NCI-H2171 (cell line): ENCODE data around the gene CDH9.

Experiments
- DNase-seq: peaks from one replicate; lab custom pipeline; 2025; lab: John Stamatoyannopoulos, UW

The CDH9 gene, protein sequence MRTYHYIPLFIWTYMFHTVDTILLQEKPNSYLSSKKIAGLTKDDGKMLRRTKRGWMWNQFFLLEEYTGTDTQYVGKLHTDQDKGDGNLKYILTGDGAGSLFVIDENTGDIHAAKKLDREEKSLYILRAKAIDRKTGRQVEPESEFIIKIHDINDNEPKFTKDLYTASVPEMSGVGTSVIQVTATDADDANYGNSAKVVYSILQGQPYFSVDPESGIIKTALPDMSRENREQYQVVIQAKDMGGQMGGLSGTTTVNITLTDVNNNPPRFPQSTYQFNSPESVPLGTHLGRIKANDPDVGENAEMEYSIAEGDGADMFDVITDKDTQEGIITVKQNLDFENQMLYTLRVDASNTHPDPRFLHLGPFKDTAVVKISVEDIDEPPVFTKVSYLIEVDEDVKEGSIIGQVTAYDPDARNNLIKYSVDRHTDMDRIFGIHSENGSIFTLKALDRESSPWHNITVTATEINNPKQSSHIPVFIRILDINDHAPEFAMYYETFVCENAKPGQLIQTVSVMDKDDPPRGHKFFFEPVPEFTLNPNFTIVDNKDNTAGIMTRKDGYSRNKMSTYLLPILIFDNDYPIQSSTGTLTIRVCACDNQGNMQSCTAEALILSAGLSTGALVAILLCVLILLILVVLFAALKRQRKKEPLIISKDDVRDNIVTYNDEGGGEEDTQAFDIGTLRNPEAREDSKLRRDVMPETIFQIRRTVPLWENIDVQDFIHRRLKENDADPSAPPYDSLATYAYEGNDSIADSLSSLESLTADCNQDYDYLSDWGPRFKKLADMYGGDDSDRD

DNA sequence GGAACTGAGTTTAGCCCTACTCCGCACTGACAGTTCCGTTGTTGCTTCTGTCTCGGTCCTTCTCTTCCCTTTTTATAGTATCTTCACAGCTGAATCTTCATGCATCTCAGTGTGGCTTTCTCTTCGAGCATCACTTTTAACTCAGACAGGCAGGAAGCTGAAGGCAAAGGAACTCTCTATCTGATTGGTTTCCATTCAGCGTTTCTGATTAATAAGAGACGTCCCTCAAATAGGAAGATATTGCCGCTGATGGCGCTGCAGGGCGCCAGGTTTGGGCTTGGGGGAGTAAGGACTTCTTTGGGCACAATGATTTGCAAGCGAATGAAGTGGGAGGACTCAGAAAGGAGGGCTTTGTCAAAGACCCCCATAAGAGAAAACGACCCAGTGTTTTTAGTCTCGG, at the start of gene CDH9:
TSS of gene CDH9 (minus strand) at position 111 of the 400 bp plus-strand sequence. CDS start 50,253 bp downstream, outside the sequence.
- DNase-seq = no peak

DNA sequence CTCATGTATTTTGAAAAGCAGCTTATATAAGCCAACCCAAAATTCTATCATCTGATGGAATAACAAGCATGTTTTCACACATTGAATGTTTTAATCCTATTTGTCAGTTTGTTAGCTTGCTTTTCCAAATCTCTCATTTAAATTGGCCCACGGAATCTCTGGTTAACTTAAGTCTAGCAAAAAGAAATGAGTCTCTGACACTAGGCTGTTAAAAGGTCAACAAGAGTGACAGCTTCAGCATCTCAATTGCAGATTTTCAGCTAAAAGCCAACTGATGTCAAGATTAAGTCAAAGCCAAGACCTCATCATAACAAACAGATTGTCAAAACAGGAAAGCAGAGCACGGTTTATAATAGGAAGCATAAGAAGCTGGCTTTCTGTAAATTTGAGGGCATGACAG, 49.4 kb upstream of the CDH9 start:
- DNase-seq = no peak

DNA sequence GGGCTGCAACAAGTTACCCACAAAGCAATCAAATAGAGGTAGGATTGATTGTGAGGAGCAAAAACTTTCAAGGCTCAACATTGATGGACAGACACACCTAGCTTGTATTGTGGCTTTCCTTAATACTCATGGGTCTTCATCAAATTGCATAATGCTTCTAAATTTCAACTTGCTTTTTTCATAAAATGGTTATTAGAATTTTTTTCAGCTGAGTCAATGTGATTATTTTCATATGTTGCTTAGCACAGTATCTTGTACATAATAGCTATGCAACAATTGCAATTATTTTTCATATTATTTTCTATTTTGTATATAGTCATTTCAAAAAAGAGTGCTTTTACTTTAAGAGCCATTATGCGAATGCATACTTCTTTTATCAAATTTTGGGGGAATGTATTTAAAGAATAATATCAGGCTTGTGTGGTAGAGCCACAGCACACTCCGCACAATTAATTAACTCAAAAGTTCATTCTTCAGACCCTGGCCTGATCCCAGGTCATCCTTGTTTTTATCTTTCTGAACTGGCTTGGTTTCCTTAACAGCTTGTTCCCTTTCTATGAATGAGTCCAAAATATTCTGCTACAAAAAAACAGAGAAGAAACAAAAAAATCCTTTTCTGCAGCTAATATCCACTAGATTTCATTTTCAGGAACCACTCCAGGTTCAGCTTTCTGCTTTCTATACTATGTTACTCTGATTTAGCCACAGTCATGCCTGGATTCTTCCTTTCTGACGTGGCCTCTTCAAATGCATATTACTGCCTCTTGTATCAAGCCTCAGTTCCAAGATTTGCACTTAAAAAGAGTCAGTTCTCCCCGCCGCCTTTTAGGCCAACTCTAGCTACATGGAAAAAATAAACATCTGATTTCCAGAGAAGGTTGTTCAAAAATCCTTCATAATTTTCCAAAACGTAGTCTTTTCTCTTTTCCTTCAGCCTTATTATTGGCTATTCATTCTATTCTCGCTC, 45.3 kb upstream of the CDH9 start:
- no peak for DNase-seq

GRCh38 chr5:27080147-27080546, 41.8 kb upstream of the CDH9 start:
- DNase-seq = no peak

- DNase-seq = no peak
These were observed 24.1 kb upstream of the CDH9 start for GRCh38 chr5:27062451-27062850.

DNA sequence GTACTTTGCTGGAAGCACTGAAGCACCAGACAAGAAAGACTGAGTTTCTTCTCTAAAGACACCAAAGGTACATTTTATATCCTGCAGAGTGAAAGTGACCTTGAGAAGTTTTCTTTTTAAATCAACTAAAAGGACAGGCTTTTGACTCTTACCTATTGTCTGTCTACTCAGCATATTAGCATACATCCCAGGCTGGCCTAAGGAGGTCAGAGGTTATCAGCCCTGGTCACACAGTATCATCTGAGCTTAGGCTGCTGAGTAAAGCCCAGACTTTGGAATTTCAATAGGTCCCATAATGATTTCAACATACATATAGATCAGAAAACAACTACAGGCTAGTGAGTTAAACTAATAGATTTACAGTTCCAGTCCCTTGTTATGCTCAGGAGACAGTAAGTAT, 10.1 kb upstream of the CDH9 start:
- DNase-seq = no peak

GRCh38 chr5:27041372-27041771, 3.0 kb upstream of the CDH9 start:
- no peak for DNase-seq

DNA sequence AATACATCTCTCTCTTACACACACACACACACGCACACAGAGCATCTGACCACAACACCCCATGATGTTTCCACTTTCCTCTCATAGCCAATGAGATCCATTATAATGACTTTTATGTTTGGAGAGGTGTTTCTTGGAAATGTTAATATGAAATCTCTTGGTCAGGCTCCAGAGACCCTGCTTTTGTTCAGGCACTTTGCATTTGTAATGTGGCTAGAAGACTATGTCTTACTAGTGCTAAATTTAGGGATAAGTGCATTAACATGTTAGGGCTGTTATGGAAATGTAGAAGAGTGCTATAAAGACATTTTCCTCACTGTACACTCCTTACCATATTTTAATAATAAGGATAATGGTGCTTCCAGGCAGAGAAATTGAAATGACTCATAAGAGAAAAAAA, 3.8 kb downstream of the CDH9 start:
- DNase-seq = no peak

- no peak for DNase-seq
These were observed 11.6 kb downstream of the CDH9 start for GRCh38 chr5:27026801-27027200.

GRCh38 chr5:27026063-27026462, 12.3 kb downstream of the CDH9 start:
- no peak for DNase-seq

DNA sequence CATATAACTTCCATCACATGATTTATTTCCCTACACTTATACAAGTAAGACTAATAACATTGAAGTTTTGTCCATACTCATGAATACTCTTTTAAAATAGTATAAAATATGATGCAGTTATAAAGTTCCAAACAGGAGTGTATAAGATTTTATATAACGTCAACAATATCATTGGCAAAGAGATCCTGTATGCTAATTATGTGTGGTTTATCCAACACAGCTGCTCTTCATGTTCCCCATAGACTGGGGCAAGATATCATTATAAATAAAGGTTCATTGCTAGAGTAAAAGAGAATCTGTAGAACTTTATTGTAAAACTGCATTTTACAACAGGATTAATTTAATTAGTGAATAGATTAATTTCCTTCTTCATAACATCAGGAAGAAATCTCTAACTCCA, 16.9 kb downstream of the CDH9 start:
- no peak for DNase-seq

DNA sequence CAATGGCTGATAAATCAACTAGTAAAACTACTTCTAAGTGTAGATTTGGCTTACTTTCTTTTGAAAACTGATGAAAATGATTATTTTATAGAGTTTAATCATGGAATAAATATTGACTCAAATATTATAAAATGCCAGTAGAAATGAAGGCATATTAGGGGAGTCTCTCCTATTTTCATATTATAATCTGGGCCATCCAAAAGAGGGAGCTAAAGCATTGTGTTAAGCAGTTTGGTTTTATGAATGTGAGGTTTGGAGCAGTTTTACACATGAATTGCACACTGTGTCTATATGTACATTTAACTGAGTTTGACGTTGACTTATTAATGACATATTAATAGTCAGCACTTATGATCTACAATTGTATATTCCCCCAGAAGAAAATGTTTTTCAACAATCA, 17.4 kb downstream of the CDH9 start:
- DNase-seq = no peak

GRCh38 chr5:27015758-27016157, 22.6 kb downstream of the CDH9 start:
- DNase-seq = no peak

GRCh38 chr5:27011274-27011673, 27.1 kb downstream of the CDH9 start:
- no peak for DNase-seq

DNA sequence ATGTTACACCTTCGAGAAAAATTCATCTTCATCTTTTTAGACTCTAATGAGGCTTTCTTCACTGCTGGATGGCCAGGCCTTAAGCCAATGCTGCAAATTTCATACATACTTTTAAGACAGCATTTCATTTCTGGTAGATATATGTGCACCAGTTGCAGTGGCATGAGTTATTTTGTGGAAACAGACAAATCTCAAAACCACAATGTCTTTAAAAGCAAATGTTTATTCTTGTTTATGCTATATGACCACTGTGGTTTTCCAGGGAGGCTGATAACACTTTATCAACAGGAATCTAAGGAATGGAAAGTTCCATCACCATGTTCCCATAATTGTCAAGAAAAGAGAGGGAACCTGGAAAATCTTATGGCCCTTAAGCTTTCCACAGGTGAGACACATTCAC, 27.7 kb downstream of the CDH9 start:
- no peak for DNase-seq

DNA sequence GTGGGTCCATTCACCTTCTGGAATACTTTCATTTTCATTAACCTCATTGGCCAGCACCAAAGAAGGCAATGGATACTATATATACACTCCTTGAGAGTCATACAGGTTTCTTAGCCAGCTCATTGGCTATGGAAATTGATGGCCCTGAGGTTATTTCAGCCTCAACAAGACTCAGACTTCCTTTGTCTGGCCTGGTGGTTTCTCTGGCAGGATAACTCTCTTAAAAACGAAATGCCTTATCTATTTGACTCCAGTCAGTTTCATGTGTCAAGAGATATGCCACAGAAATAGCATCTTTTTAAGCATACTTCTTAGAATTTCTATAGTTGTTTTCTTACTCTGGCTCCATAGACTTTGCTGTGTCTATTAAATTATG, 28.9 kb downstream of the CDH9 start:
- DNase-seq = no peak

DNA sequence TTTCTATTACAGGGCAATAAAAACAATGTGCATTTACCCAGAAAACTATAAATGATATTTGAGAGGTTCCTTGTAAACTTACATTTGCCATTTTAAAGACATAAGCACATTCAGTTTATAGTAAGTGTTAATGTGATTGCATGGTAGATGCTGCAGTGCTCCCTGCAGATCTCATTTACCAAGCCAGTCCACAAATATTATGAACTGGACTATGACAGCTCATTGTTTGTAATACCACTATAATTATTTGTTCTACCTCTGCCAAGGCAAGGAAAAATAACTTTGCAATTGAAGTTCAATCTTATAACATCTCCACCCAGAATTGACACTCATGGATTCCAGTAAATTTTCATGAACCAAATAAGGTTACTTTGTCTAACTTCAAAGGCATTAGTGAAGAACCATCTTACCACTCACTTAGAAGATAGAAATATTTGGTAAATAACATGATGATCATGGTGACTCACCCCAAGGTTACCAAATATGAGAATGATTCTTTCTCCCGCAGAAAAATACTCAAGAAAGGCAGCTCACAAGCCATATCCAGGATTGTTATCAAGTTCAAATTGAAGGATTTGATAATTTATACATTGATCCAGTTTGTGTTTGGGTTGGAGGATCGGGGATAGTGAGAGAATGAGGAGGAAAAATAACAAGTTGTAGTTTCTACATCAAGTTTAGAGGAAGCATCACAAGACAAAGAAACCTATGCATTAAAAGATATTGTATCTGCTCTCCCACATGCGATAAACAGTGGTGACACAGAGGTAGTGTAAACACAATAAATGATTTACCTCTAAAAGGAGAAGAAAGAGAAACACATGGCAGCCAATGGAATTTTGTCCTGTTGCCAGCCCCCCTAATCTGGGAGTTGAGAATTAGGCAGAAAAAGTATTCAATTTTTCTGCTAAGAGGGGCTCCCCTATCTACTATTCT, 29.5 kb downstream of the CDH9 start:
- DNase-seq = no peak

GRCh38 chr5:27007121-27007520, 31.3 kb downstream of the CDH9 start:
- no peak for DNase-seq

- DNase-seq = no peak
These were observed 51.4 kb downstream of the CDH9 start for GRCh38 chr5:26986985-26987384.

DNA sequence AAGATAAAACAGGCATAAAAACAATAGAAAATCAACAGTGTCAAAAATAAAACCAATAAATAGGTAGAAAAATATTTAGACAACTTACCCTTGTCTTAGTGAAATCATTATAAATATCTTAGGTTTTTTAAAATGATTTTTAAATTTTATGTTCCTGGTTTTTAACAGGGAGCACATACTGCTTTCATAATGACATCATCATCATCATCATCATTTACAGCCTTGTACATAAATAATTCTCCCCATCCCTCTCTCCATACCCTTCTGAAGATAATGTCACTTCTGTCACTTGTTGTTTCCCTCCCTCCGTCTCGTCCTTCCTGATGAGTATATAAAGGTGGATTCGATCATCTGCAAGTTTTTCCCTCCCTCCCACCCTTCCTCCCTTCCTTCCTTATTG, 56.6 kb downstream of the CDH9 start:
- no peak for DNase-seq

DNA sequence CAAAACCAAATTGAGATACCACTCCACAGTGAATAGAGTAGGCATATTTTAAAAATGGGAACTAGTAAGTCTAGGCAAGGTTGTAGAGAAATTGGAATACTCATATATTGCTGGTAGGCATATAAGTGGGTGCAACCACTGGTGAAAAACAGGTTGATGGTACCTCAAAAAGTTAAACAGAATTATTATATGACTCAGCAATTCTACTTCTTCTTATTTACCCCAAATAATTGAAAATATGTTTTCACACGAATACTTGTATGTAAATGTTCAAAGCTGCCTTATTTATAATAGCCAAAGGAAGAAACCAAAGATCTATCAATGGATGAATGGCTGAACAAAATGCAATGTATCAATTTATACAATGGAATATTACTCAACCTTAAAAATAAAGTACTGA, 79.1 kb downstream of the CDH9 start:
- DNase-seq = no peak
